B cell (primary cell): ENCODE data around the gene VSIG10L. TPM values are rescaled to one million over a fixed set of nuclear protein-coding genes. Genes with fewer than 3 reads are reported as not detected.

Experiments
- ATAC-seq: fragments of 200-7000 bp; cut with Tn5 transposase; one replicate; pipeline ENCODE4 v1.10.0; 2021; ENCODE audit warnings: low read depth, mild to moderate bottlenecking, moderate number of reproducible peaks, moderate library complexity
- CTCF ChIA-PET: fragments of 350-600 bp; sonication (Branson Sonifier 250); formaldehyde crosslinking; loops from one replicate; lab custom pipeline; 2021; ENCODE audit warnings: antibody characterized with exemption, inconsistent platforms; lab: Charles Lee
- POLR2A ChIA-PET: fragments of 350-600 bp; sonication (Branson Sonifier 250); formaldehyde crosslinking; loops from one replicate; lab custom pipeline; 2021; ENCODE audit warnings: antibody characterized with exemption; lab: Charles Lee
- DNase-seq: peaks from one replicate; pipeline ENCODE4 v3.0.0; 2013
- H2AFZ ChIP-seq: 2 replicates; pipeline ENCODE4 v1.6.1; 2012; ENCODE audit warnings: mild to moderate bottlenecking, low read depth, low read length; ENCODE audit not compliant: insufficient read depth, poor library complexity, severe bottlenecking
- H3K27ac ChIP-seq, 2 donors: 1 replicate in 1 of 2; 2 replicates in 1 of 2; pipeline ENCODE4 v1.5.1; 2012 to 2013; ENCODE audit warnings: low read length in 2 of 2, mild to moderate bottlenecking in 2 of 2, moderate library complexity in 1 of 2
- H3K27me3 ChIP-seq, 4 experiments: fragments of 200-600 bp in 1 of 4; sonication (generic) in 1 of 4; replicated peaks in 1 of 4; 1 replicate in 2 of 4; 2 replicates in 2 of 4; pipeline versions ENCODE4 v1.6.1 to v1.7.0; 2013 to 2016; ENCODE audit warnings: low read length in 3 of 4, mild to moderate bottlenecking in 2 of 4, mixed read lengths in 1 of 4, moderate library complexity in 1 of 4; ENCODE audit not compliant: insufficient read depth in 4 of 4, control insufficient read depth in 3 of 4; ENCODE audit errors: control extremely low read depth in 1 of 4
- H3K36me3 ChIP-seq, 2 experiments: replicated peaks in 1 of 2; 1 replicate in 1 of 2; 2 replicates in 1 of 2; pipeline versions ENCODE4 v1.6.1 to v1.7.1; 2013; ENCODE audit warnings: low read length in 1 of 2; ENCODE audit not compliant: insufficient read depth in 2 of 2, control insufficient read depth in 1 of 2; ENCODE audit errors: control extremely low read depth in 1 of 2, extremely low read depth in 1 of 2
- H3K4me1 ChIP-seq, 2 donors: fragments of 200-600 bp in 1 of 2; sonication (generic) in 1 of 2; 1 replicate in 1 of 2; 2 replicates in 1 of 2; pipeline versions ENCODE4 v1.5.1 to v1.6.1; 2013 to 2017; ENCODE audit warnings: low read length in 2 of 2; ENCODE audit not compliant: control insufficient read depth in 2 of 2, insufficient read depth in 2 of 2
- H3K4me2 ChIP-seq: replicated peaks from 2 replicates; pipeline ENCODE3; 2012; ENCODE audit warnings: mild to moderate bottlenecking, low read depth, low read length; ENCODE audit not compliant: poor library complexity, severe bottlenecking
- H3K4me3 ChIP-seq, 5 experiments: fragments of 200-600 bp in 1 of 5; sonication (generic) in 1 of 5; 1 replicate in 3 of 5; 2 replicates in 2 of 5; pipeline versions ENCODE4 v1.5.1 to v1.7.0; 2011 to 2016; ENCODE audit warnings: low read length in 4 of 5, mild to moderate bottlenecking in 4 of 5, low read depth in 2 of 5, control low read depth in 1 of 5, moderate library complexity in 1 of 5; ENCODE audit not compliant: insufficient read depth in 1 of 5; ENCODE audit errors: control extremely low read depth in 1 of 5, extremely low read depth in 1 of 5
- H3K79me2 ChIP-seq: fragments of 200-600 bp; sonication (generic); one replicate; pipeline ENCODE4 v1.6.0; 2016; ENCODE audit warnings: low read length; ENCODE audit not compliant: control insufficient read depth, insufficient read depth
- H3K9ac ChIP-seq: fragments of 200-600 bp; sonication (generic); 2 replicates; pipeline ENCODE4 v1.6.1; 2017; ENCODE audit warnings: mild to moderate bottlenecking, low read length, moderate library complexity
- H3K9me3 ChIP-seq, 3 donors: one replicate each; pipeline versions ENCODE4 v1.6.1 to v1.7.1; 2013; ENCODE audit warnings: low read length in 2 of 3; ENCODE audit not compliant: control insufficient read depth in 2 of 3, insufficient read depth in 1 of 3; ENCODE audit errors: control extremely low read depth in 1 of 3
- H4K20me1 ChIP-seq: 2 replicates; pipeline ENCODE4 v1.6.0; 2012; ENCODE audit warnings: mild to moderate bottlenecking, low read length; ENCODE audit not compliant: insufficient read depth, control insufficient read depth, poor library complexity, severe bottlenecking
- H3K27ac Mint-ChIP-seq: one replicate; pipeline ENCODE4 v1.8.0; 2021; ENCODE audit warnings: mixed read lengths
- H3K27me3 Mint-ChIP-seq: one replicate; pipeline ENCODE4 v1.8.0; 2021; ENCODE audit warnings: mixed read lengths
- H3K4me1 Mint-ChIP-seq: one replicate; pipeline ENCODE4 v1.8.0; 2021; ENCODE audit warnings: mixed read lengths
- H3K4me3 Mint-ChIP-seq: one replicate; pipeline ENCODE4 v1.8.0; 2021; ENCODE audit warnings: mixed read lengths
- H3K9me3 Mint-ChIP-seq: one replicate; pipeline ENCODE4 v1.8.0; 2022; ENCODE audit warnings: mixed read lengths; ENCODE audit not compliant: insufficient read depth
- EZH2 ChIP-seq: IDR thresholded peaks from 2 replicates; pipeline ENCODE4 v1.6.1; 2012; ENCODE audit warnings: borderline replicate concordance, low read depth, mild to moderate bottlenecking, moderate library complexity, low read length; ENCODE audit not compliant: insufficient read depth, poor library complexity, severe bottlenecking
- WGBS: methylation state at CpG from one replicate; pipeline ENCODE4 v1.1.5; 2013; ENCODE audit warnings: missing lambda C conversion rate; ENCODE audit not compliant: insufficient coverage; 5-methylcytosine and 5-hydroxymethylcytosine counted together
- intact Hi-C: fragments of 100-400 bp; cut with micrococcal nuclease; formaldehyde crosslinking; loops from one replicate; pipeline ENCODE4 v1.10.0; 2022
- polyA plus RNA-seq: library from polyadenylated mRNA; depleted of rRNA; stranded (reverse); fragments of >200 nt; gene quantifications from 2 replicates; pipeline ENCODE4 v1.2.3, GENCODE V29; 2012
- total RNA-seq, 2 donors: library from RNA; stranded (reverse); fragments of 120-200 nt in 1 of 2; gene quantifications; 1 replicate in 1 of 2; 2 replicates in 1 of 2; pipeline versions ENCODE4 v1.2.3 to v1.2.4, GENCODE V29; 2013 to 2022
- TF ChIP-seq, protein P1 (sequence below): fragments of 200-600 bp; IDR thresholded peaks from one replicate; pipeline ENCODE4 v1.8.0; 2022; ENCODE audit warnings: antibody characterized with exemption, mild to moderate bottlenecking

VSIG10L gene
- total and polyA plus RNA-seq, 2 donors (not counting 1 experiment from before 2014, with no cell fraction given), result 1.3 to 1.7 TPM

GRCh38 chr19:51327066-51328001 lies 14.6 kb downstream of the VSIG10L start:
- Histone ChIP-seq H3K4me3 (peak overlapping the region in 1 of 5 experiments; percentile 24), H3K9me3 (peaks cover 0 to 26% (median 3%) of the 10 kb centered on the region in 3 donors), H3K27ac (no peak overlapping the region), H4K20me1 (no peaks in the 10 kb centered on the region), H3K4me1 (peaks cover 12 to 20% of the 10 kb centered on the region in 2 donors), H3K79me2 (no peaks in the 10 kb centered on the region), H3K9ac (no peak overlapping the region), H3K27me3 (peaks cover 0 to 59% (median 29%) of the 10 kb centered on the region in 4 experiments), H2AFZ (peak overlapping the region; percentile 23), H3K36me3 (no peaks in the 10 kb centered on the region), H3K4me2 (peak overlapping the region; percentile 69)
- CTCF ChIA-PET, result no interaction called here
- TF ChIP-seq, protein P1, sequence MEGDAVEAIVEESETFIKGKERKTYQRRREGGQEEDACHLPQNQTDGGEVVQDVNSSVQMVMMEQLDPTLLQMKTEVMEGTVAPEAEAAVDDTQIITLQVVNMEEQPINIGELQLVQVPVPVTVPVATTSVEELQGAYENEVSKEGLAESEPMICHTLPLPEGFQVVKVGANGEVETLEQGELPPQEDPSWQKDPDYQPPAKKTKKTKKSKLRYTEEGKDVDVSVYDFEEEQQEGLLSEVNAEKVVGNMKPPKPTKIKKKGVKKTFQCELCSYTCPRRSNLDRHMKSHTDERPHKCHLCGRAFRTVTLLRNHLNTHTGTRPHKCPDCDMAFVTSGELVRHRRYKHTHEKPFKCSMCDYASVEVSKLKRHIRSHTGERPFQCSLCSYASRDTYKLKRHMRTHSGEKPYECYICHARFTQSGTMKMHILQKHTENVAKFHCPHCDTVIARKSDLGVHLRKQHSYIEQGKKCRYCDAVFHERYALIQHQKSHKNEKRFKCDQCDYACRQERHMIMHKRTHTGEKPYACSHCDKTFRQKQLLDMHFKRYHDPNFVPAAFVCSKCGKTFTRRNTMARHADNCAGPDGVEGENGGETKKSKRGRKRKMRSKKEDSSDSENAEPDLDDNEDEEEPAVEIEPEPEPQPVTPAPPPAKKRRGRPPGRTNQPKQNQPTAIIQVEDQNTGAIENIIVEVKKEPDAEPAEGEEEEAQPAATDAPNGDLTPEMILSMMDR, result no peak
- TF ChIP-seq EZH2, result no peak
- Mint-ChIP-seq H3K4me3 (peak overlapping the region; percentile 50), H3K27me3 (peaks cover 70% of the 10 kb centered on the region), H3K27ac (no peak overlapping the region), H3K9me3 (peaks cover 4% of the 10 kb centered on the region), H3K4me1 (peaks cover 11% of the 10 kb centered on the region)
- DNase-seq (peak; percentile 57), ATAC-seq (peak; percentile 62)
- intact Hi-C loops, result no loop called here
- POLR2A ChIA-PET, result no interaction called here
- 9% methylated on average over 74 of the region's 75 CpGs for WGBS
